HT1080 (cell line): ENCODE results near the gene PARD3B. TPM values are rescaled to one million over a fixed set of nuclear protein-coding genes. Genes with fewer than 3 reads are reported as not detected.
A peak's percentile ranks its signal among the peaks of the same experiment; 100 is the strongest.

Source experiments
- DNase-seq: peaks from one replicate; pipeline ENCODE4 v3.0.0-alpha.2; 2015; ENCODE audit warnings: low read depth
- total RNA-seq: library from RNA; depleted of rRNA; stranded (reverse); fragments of >200 nt; shearing (Covaris generic); gene quantifications from 2 replicates; pipeline ENCODE4 v1.2.3, GENCODE V29; 2014

PARD3B gene
- total RNA-seq, 1 experiment from 2014 or later: 2.2 TPM

GRCh38 chr2:205220559-205220958 is 675.3 kb downstream of the PARD3B start:
- DNase-seq: no peak

GRCh38 chr2:205232086-205232485 is 686.8 kb downstream of the PARD3B start:
- no peak for DNase-seq

GRCh38 chr2:205235434-205235833 is 690.2 kb downstream of the PARD3B start:
- DNase-seq: peak; percentile 24

GRCh38 chr2:205237524-205237923 is 692.2 kb downstream of the PARD3B start:
- no peak for DNase-seq

- DNase-seq: no peak
Observed at GRCh38 chr2:205245001-205245400, 699.7 kb downstream of the PARD3B start.

GRCh38 chr2:205245652-205246051 is 700.4 kb downstream of the PARD3B start:
- peak; percentile 28 for DNase-seq

- DNase-seq: no peak
Observed at GRCh38 chr2:205259121-205259520, 713.8 kb downstream of the PARD3B start.

- no peak for DNase-seq
Observed at GRCh38 chr2:205261516-205262020, 716.3 kb downstream of the PARD3B start.

GRCh38 chr2:205267323-205267722 is 722.0 kb downstream of the PARD3B start:
- no peak for DNase-seq

GRCh38 chr2:205270689-205271088 is 725.4 kb downstream of the PARD3B start:
- peak; percentile 45 for DNase-seq

- no peak for DNase-seq
Observed at GRCh38 chr2:205273148-205273547, 727.9 kb downstream of the PARD3B start.

GRCh38 chr2:205273627-205274026 is 728.4 kb downstream of the PARD3B start:
- no peak for DNase-seq

- DNase-seq: no peak
Observed at GRCh38 chr2:205274801-205275200, 729.5 kb downstream of the PARD3B start.

- DNase-seq: no peak
Observed at GRCh38 chr2:205276116-205276777, 731.0 kb downstream of the PARD3B start.

GRCh38 chr2:205280596-205281236 is 735.4 kb downstream of the PARD3B start:
- no peak for DNase-seq

GRCh38 chr2:205283736-205284270 is 738.5 kb downstream of the PARD3B start:
- no peak for DNase-seq

GRCh38 chr2:205284334-205284733 is 739.1 kb downstream of the PARD3B start:
- no peak for DNase-seq

GRCh38 chr2:205287316-205287715 is 742.0 kb downstream of the PARD3B start:
- no peak for DNase-seq

GRCh38 chr2:205288686-205289085 is 743.4 kb downstream of the PARD3B start:
- DNase-seq: no peak

- no peak for DNase-seq
Observed at GRCh38 chr2:205290299-205290698, 745.0 kb downstream of the PARD3B start.

- no peak for DNase-seq
Observed at GRCh38 chr2:205292665-205293295, 747.5 kb downstream of the PARD3B start.

- no peak for DNase-seq
Observed at GRCh38 chr2:205293559-205293958, 748.3 kb downstream of the PARD3B start.
